Measurements from ENCODE around the gene TMEM163. TPM values are rescaled to one million over a fixed set of nuclear protein-coding genes. Genes with fewer than 3 reads are reported as not detected.

TMEM163 gene
- total and polyA plus RNA-seq, 2 donors from 2014 or later, result 2.6 to 5.9 TPM

GRCh38 chr2:134489732-134490384 is 228.9 kb downstream of the TMEM163 start:
- TF ChIP-seq CTCF (IDR thresholded peaks at IDR 0.05; ENCODE audit: borderline replicate concordance, extremely low read depth, insufficient read depth), result no peak
- no peak for DNase-seq
- Histone ChIP-seq H3K36me3 (ENCODE audit: control insufficient read depth in 2 of 3, insufficient read depth in 3 of 3, low read length in 3 of 3) (no peaks in the 10 kb centered on the region), H3K27me3 (ENCODE audit: control insufficient read depth, insufficient read depth, low read length) (no peaks in the 10 kb centered on the region), H3K4me1 (ENCODE audit: control insufficient read depth in 2 of 3, insufficient read depth in 2 of 3, low read depth in 1 of 3, low read length in 3 of 3) (no peaks in the 10 kb centered on the region), H3K9ac (ENCODE audit: low read length in 3 of 3) (no peak overlapping the region), H3K9me3 (ENCODE audit: control insufficient read depth in 2 of 3, insufficient read depth in 1 of 3, low read length in 3 of 3) (no peaks in the 10 kb centered on the region), H3K27ac (ENCODE audit: low read depth in 2 of 2, low read length in 2 of 2) (no peak overlapping the region), H3K4me3 (ENCODE audit: low read length in 3 of 3) (no peak overlapping the region)
- FAIRE-seq, result no peak
- intact Hi-C loops (cut with DNase I), result no loop called here

- Histone ChIP-seq H3K9me3 (ENCODE audit: control insufficient read depth in 2 of 3, insufficient read depth in 1 of 3, low read length in 3 of 3) (no peaks in the 10 kb centered on the region), H3K9ac (ENCODE audit: low read length in 3 of 3) (no peak overlapping the region), H3K27ac (ENCODE audit: low read depth in 2 of 2, low read length in 2 of 2) (no peak overlapping the region), H3K36me3 (ENCODE audit: control insufficient read depth in 2 of 3, insufficient read depth in 3 of 3, low read length in 3 of 3) (no peaks in the 10 kb centered on the region), H3K4me1 (ENCODE audit: control insufficient read depth in 2 of 3, insufficient read depth in 2 of 3, low read depth in 1 of 3, low read length in 3 of 3) (no peaks in the 10 kb centered on the region), H3K27me3 (ENCODE audit: control insufficient read depth, insufficient read depth, low read length) (no peaks in the 10 kb centered on the region), H3K4me3 (ENCODE audit: low read length in 3 of 3) (no peak overlapping the region)
- FAIRE-seq (no peak), DNase-seq (no peak)
- no peak for TF ChIP-seq CTCF (IDR thresholded peaks at IDR 0.05; ENCODE audit: borderline replicate concordance, extremely low read depth, insufficient read depth)
- intact Hi-C loops (cut with DNase I), result no loop called here
Measured at GRCh38 chr2:134482766-134483340, 235.9 kb downstream of the TMEM163 start.

GRCh38 chr2:134482131-134482723 is 236.6 kb downstream of the TMEM163 start:
- Histone ChIP-seq H3K4me1 (ENCODE audit: control insufficient read depth in 2 of 3, insufficient read depth in 2 of 3, low read depth in 1 of 3, low read length in 3 of 3) (no peaks in the 10 kb centered on the region), H3K27me3 (ENCODE audit: control insufficient read depth, insufficient read depth, low read length) (no peaks in the 10 kb centered on the region), H3K9ac (ENCODE audit: low read length in 3 of 3) (no peak overlapping the region), H3K27ac (ENCODE audit: low read depth in 2 of 2, low read length in 2 of 2) (no peak overlapping the region), H3K9me3 (ENCODE audit: control insufficient read depth in 2 of 3, insufficient read depth in 1 of 3, low read length in 3 of 3) (no peaks in the 10 kb centered on the region), H3K4me3 (ENCODE audit: low read length in 3 of 3) (no peak overlapping the region), H3K36me3 (ENCODE audit: control insufficient read depth in 2 of 3, insufficient read depth in 3 of 3, low read length in 3 of 3) (no peaks in the 10 kb centered on the region)
- no peak for TF ChIP-seq CTCF (IDR thresholded peaks at IDR 0.05; ENCODE audit: borderline replicate concordance, extremely low read depth, insufficient read depth)
- DNase-seq, result no peak
- no peak for FAIRE-seq
- intact Hi-C loops (cut with DNase I), result no loop called here
